GM12878 (cell line): ENCODE measurements around the gene DLK1. TPM values are rescaled to one million over a fixed set of nuclear protein-coding genes. Genes with fewer than 3 reads are reported as not detected.

Experiments
- ATAC-seq: fragments of 200-7000 bp; cut with Tn5 transposase; 3 replicates; pipeline ENCODE4 v1.9.1; 2020; ENCODE audit warnings: mild to moderate bottlenecking, moderate library complexity
- BruUV-seq: library from RNA; stranded (reverse); fragments of 400-500 nt; replicated peaks from 2 replicates; lab custom pipeline; 2021; lab: Mats Ljungman, UMichigan
- CTCF ChIA-PET: fragments of 300-600 bp; sonication (Branson Sonifier 250); formaldehyde crosslinking; extraction: SDS; loops from one replicate; lab custom pipeline; 2021; ENCODE audit warnings: inconsistent platforms; lab: Yijun Ruan, JAX
- POLR2A ChIA-PET: fragments of 350-600 bp; formaldehyde crosslinking; extraction: SDS; loops from one replicate; lab custom pipeline; 2021; ENCODE audit warnings: inconsistent platforms; lab: Charles Lee
- RAD21 ChIA-PET: fragments of 300-600 bp; sonication (Branson Sonifier 250); formaldehyde crosslinking; loops from one replicate; lab custom pipeline; 2023; ENCODE audit warnings: antibody characterized with exemption; ENCODE audit not compliant: unreplicated experiment; lab: Charles Lee
- SMC1A ChIA-PET: fragments of 300-600 bp; sonication (Branson Sonifier 250); formaldehyde crosslinking; loops from one replicate; lab custom pipeline; 2023; ENCODE audit not compliant: unreplicated experiment, uncharacterized antibody; lab: Charles Lee
- DNase-seq: peaks from one replicate; pipeline ENCODE4 v3.0.0-alpha.2; 2011; ENCODE audit warnings: low read depth, low spot score
- FAIRE-seq: peaks from 3 replicates; lab custom pipeline; 2011; peaks lifted over from hg19 to GRCh38; lab: Jason Lieb, UNC
- H2AFZ ChIP-seq: 2 replicates; pipeline ENCODE4 v1.6.0; 2011; ENCODE audit warnings: low read depth, low read length, control low read depth; ENCODE audit not compliant: control insufficient read depth
- H3K27ac ChIP-seq: 2 replicates; pipeline ENCODE4 v1.5.1; 2011; ENCODE audit warnings: control low read depth; ENCODE audit not compliant: control insufficient read depth, insufficient read depth
- H3K27me3 ChIP-seq, 2 experiments: replicated peaks in 1 of 2; 2 replicates each; pipeline versions ENCODE4 v1.6.0 to v1.6.1; 2011; ENCODE audit warnings: low read length in 1 of 2; ENCODE audit not compliant: control insufficient read depth in 2 of 2, insufficient read depth in 2 of 2
- H3K36me3 ChIP-seq, 2 experiments: 2 replicates each; pipeline ENCODE4 v1.5.1; 2011; ENCODE audit warnings: low read length in 1 of 2; ENCODE audit not compliant: control insufficient read depth in 2 of 2, insufficient read depth in 2 of 2
- H3K4me1 ChIP-seq: 2 replicates; pipeline ENCODE4 v1.6.1; 2011; ENCODE audit warnings: mild to moderate bottlenecking, low read length, moderate library complexity, mixed read lengths; ENCODE audit not compliant: control insufficient read depth, insufficient read depth
- H3K4me2 ChIP-seq: 2 replicates; pipeline ENCODE4 v1.6.0; 2011; ENCODE audit warnings: control low read depth; ENCODE audit not compliant: control insufficient read depth, insufficient read depth
- H3K4me3 ChIP-seq: fragments of 200-600 bp; sonication (generic); 2 replicates; pipeline ENCODE4 v1.5.1; 2016
- H3K79me2 ChIP-seq: 2 replicates; pipeline ENCODE4 v1.6.0; 2011; ENCODE audit warnings: low read length; ENCODE audit not compliant: control insufficient read depth, insufficient read depth
- H3K9ac ChIP-seq: 2 replicates; pipeline ENCODE4 v1.8.0; 2011; ENCODE audit warnings: low read length, control low read depth, mixed read lengths; ENCODE audit not compliant: control insufficient read depth, insufficient read depth
- H3K9me3 ChIP-seq: replicated peaks from 3 replicates; pipeline ENCODE4 v1.5.1; 2011; ENCODE audit warnings: mild to moderate bottlenecking, low read length; ENCODE audit not compliant: control insufficient read depth, insufficient read depth
- H4K20me1 ChIP-seq: 2 replicates; pipeline ENCODE4 v1.6.0; 2011; ENCODE audit not compliant: control insufficient read depth, insufficient read depth
- CEBPB ChIP-seq, 2 experiments: fragments of 150-350 bp in 1 of 2; IDR thresholded peaks; 2 replicates each; pipeline ENCODE4 v1.6.1; 2012 to 2014; ENCODE audit warnings: low read depth in 2 of 2, low read length in 2 of 2, borderline replicate concordance in 1 of 2, inconsistent platforms in 1 of 2
- CHD4 ChIP-seq: fragments of 200-600 bp; sonication (generic); IDR thresholded peaks from 2 replicates; pipeline ENCODE4 v1.6.1; 2016; ENCODE audit warnings: mild to moderate bottlenecking
- HDAC6 ChIP-seq: fragments of 200-600 bp; sonication (generic); IDR thresholded peaks from one replicate; pipeline ENCODE4 v1.8.0; 2017; ENCODE audit warnings: antibody characterized with exemption; ENCODE audit not compliant: unreplicated experiment
- KDM1A ChIP-seq: fragments of 200-600 bp; sonication (generic); IDR thresholded peaks from 2 replicates; pipeline ENCODE4 v1.6.1; 2016; ENCODE audit warnings: borderline replicate concordance
- MYB ChIP-seq: fragments of 150-350 bp; IDR thresholded peaks from 2 replicates; pipeline ENCODE4 v1.6.1; 2014; ENCODE audit warnings: mild to moderate bottlenecking, low read depth, low read length, borderline replicate concordance
- POU2F2 ChIP-seq: IDR thresholded peaks from 3 replicates; pipeline ENCODE4 v1.6.1; 2011; ENCODE audit warnings: low read depth, mild to moderate bottlenecking, low read length, borderline replicate concordance
- RAD21 ChIP-seq: IDR thresholded peaks from 2 replicates; pipeline ENCODE4 v1.6.1; 2011; ENCODE audit warnings: mild to moderate bottlenecking, low read depth, low read length, moderate library complexity; ENCODE audit not compliant: insufficient read depth
- SIX5 ChIP-seq: IDR thresholded peaks from 2 replicates; pipeline ENCODE4 v1.6.1; 2011; ENCODE audit warnings: mild to moderate bottlenecking, low read depth, low read length, moderate library complexity; ENCODE audit not compliant: severe bottlenecking
- SMC3 ChIP-seq: IDR thresholded peaks from 2 replicates; pipeline ENCODE4 v1.6.1; 2011; ENCODE audit warnings: low read length, improper control_type of control experiment, borderline replicate concordance
- SUZ12 ChIP-seq: fragments of 200-600 bp; sonication (generic); IDR thresholded peaks from one replicate; pipeline ENCODE4 v1.6.1; 2018; ENCODE audit warnings: antibody characterized with exemption, mild to moderate bottlenecking; ENCODE audit not compliant: unreplicated experiment
- TCF12 ChIP-seq: IDR thresholded peaks from 2 replicates; pipeline ENCODE4 v1.6.1; 2011; ENCODE audit warnings: low read depth, mild to moderate bottlenecking, low read length
- ZNF274 ChIP-seq: IDR thresholded peaks from one replicate; pipeline ENCODE4 v1.8.0; 2011; ENCODE audit not compliant: insufficient read length, insufficient read depth
- WGBS: methylation state at CpG from one replicate; pipeline ENCODE4 v1.1.6; 2016; ENCODE audit warnings: low lambda C conversion rate; ENCODE audit not compliant: insufficient replicate concordance, insufficient coverage; ENCODE audit errors: missing lambda C conversion rate; 5-methylcytosine and 5-hydroxymethylcytosine counted together
- in situ Hi-C: fragments of 300-500 bp; cut with MboI; formaldehyde crosslinking; loops from 9 replicates; pipeline ENCODE4 v1.14.3; 2018; ENCODE audit warnings: mixed read lengths
- intact Hi-C: fragments of 100-400 bp; cut with micrococcal nuclease; formaldehyde crosslinking; loops from one replicate; pipeline ENCODE4 v1.14.2; 2022; ENCODE audit not compliant: unreplicated experiment
- polyA plus RNA-seq, 11 experiments: library from polyadenylated mRNA; depleted of rRNA in 4 of 11; unstranded in 6 of 11; stranded (reverse) in 5 of 11; fragments of >200 nt; fragmentation: Nextera tagmentation in 4 of 11; fragmentation: Illumina TruSeq in 1 of 11; extraction: Ambion mirVana in 4 of 11; extraction: Trizol in 1 of 11; gene quantifications; 1 replicate in 1 of 11; 2 replicates in 10 of 11; pipeline versions ENCODE4 v1.2.1 to v1.2.3, GENCODE V29; 2011 to 2016; ENCODE audit warnings: inconsistent platforms in 2 of 11, missing spikeins in 2 of 11, low read depth in 1 of 11
- total RNA-seq, 4 experiments: library from RNA; depleted of rRNA in 3 of 4; stranded (reverse); fragments of >200 nt in 3 of 4; fragmentation: Illumina TruSeq in 1 of 4; extraction: Trizol in 1 of 4; gene quantifications; 2 replicates each; pipeline versions ENCODE4 v1.2.1 to v1.2.3, GENCODE V29; 2013 to 2021

The DLK1 gene
- total and polyA plus RNA-seq, 10 of the 15 experiments (the other 5 are each of a cell fraction or from before 2014, with no cell fraction given): 0.87 TPM; not detected in 9

- no TSS peak for BruUV-seq
- 35% methylated on average over 29 of the region's 29 CpGs for WGBS
- TF ChIP-seq CHD4 (no peak), SIX5 (no peak), MYB (no peak), ZNF274 (no peak), RAD21 (no peak), SMC3 (no peak), POU2F2 (no peak), HDAC6 (no peak), SUZ12 (no peak), KDM1A (no peak), CEBPB (IDR thresholded peaks at IDR 0.05; ENCODE audit: borderline replicate concordance in 1 of 2, low read depth in 2 of 2, low read length in 2 of 2) (no peak), TCF12 (no peak)
- Histone ChIP-seq H3K79me2 (no peaks in the 10 kb centered on the region), H3K36me3 (no peaks in the 10 kb centered on the region), H3K9me3 (no peaks in the 10 kb centered on the region), H3K9ac (no peak overlapping the region), H2AFZ (no peak overlapping the region), H3K4me3 (no peak overlapping the region), H3K27ac (no peak overlapping the region), H3K4me2 (no peak overlapping the region), H3K4me1 (no peaks in the 10 kb centered on the region), H4K20me1 (no peaks in the 10 kb centered on the region), H3K27me3 (peaks cover 0 to 3% of the 10 kb centered on the region in 2 experiments; a peak in 2 of 4 replicates)
- CTCF ChIA-PET: interaction anchor here (1.4 kb wide), 1 partner anchor 15 kb away, joined by 4 read pairs; no protein-coding TSS in a partner anchor
- in situ Hi-C loops (no loop called here), intact Hi-C loops (no loop called here)
- SMC1A ChIA-PET: no interaction called here
- POLR2A ChIA-PET: no interaction called here
- FAIRE-seq: no peak
- DNase-seq: no peak
- no peak for ATAC-seq
- RAD21 ChIA-PET: no interaction called here
These were observed 48.9 kb upstream of the DLK1 start for GRCh38 chr14:100677554-100678468.
